ENCODE measurements around the gene FOXC1. TPM values are rescaled to one million over a fixed set of nuclear protein-coding genes. Genes with fewer than 3 reads are reported as not detected.

Gene FOXC1
- total and polyA plus RNA-seq, 5 experiments from 2014 or later, result not detected

GRCh38 chr6:1618311-1619097, 8.8 kb downstream of the FOXC1 start:
- Mint-ChIP-seq H3K4me3 (peak overlapping the region in 2 of 10 donors; percentile 38 to 41), H3K27ac (peak overlapping the region in 1 of 10 donors; percentile 13), H3K27me3 (peaks cover 29 to 68% (median 50%) of the 10 kb centered on the region in 5 donors), H3K9me3 (no peaks in the 10 kb centered on the region), H3K36me3 (peaks cover 18 to 26% (median 20%) of the 10 kb centered on the region in 3 donors), H3K4me1 (peaks cover 0 to 7% (median 5%) of the 10 kb centered on the region in 4 donors)
- DNase-seq, result peak in 1 of 10 donors; percentile 48
- ATAC-seq, result no peak
- POLR2A ChIA-PET, result no interaction called here

GRCh38 chr6:1619098-1619672, 9.5 kb downstream of the FOXC1 start:
- ATAC-seq (no peak), DNase-seq (peak in 1 of 10 donors; percentile 14)
- H3K4me3 Mint-ChIP-seq, result peak overlapping the region in 2 of 10 donors; percentile 19 to 38
- peaks cover 0 to 9% (median 2%) of the 10 kb centered on the region in 4 donors for H3K4me1 Mint-ChIP-seq
- peak overlapping the region in 1 of 10 donors; percentile 44 for H3K27ac Mint-ChIP-seq
- POLR2A ChIA-PET, result no interaction called here
- H3K9me3 Mint-ChIP-seq, result no peaks in the 10 kb centered on the region
- H3K36me3 Mint-ChIP-seq, result peaks cover 21 to 29% (median 22%) of the 10 kb centered on the region in 3 donors
- peaks cover 29 to 65% (median 50%) of the 10 kb centered on the region in 5 donors for H3K27me3 Mint-ChIP-seq

GRCh38 chr6:1619673-1620503, 10.2 kb downstream of the FOXC1 start:
- H3K36me3 Mint-ChIP-seq, result peaks cover 21 to 29% (median 22%) of the 10 kb centered on the region in 3 donors
- H3K27ac Mint-ChIP-seq, result peak overlapping the region in 1 of 10 donors; percentile 44
- POLR2A ChIA-PET, result no interaction called here
- DNase-seq (peak in 1 of 10 donors; percentile 45), ATAC-seq (peak; percentile 35 to 43)
- H3K4me1 Mint-ChIP-seq, result peaks cover 0 to 9% (median 3%) of the 10 kb centered on the region in 4 donors
- H3K27me3 Mint-ChIP-seq, result peaks cover 29 to 67% (median 50%) of the 10 kb centered on the region in 5 donors
- H3K4me3 Mint-ChIP-seq, result peak overlapping the region in 6 of 10 donors; percentile 19 to 50 (median 38)
- no peaks in the 10 kb centered on the region for H3K9me3 Mint-ChIP-seq

GRCh38 chr6:1620504-1621069, 10.9 kb downstream of the FOXC1 start:
- ATAC-seq (no peak), DNase-seq (peak in 1 of 10 donors; percentile 58)
- H3K9me3 Mint-ChIP-seq, result no peaks in the 10 kb centered on the region
- H3K27ac Mint-ChIP-seq, result no peak overlapping the region
- H3K36me3 Mint-ChIP-seq, result peaks cover 21 to 36% (median 22%) of the 10 kb centered on the region in 3 donors
- H3K4me1 Mint-ChIP-seq, result peaks cover 6 to 12% (median 10%) of the 10 kb centered on the region in 4 donors
- peak overlapping the region in 1 of 10 donors; percentile 14 for H3K4me3 Mint-ChIP-seq
- peaks cover 34 to 71% (median 54%) of the 10 kb centered on the region in 5 donors for H3K27me3 Mint-ChIP-seq
- POLR2A ChIA-PET, result no interaction called here

GRCh38 chr6:1621070-1621701, 11.5 kb downstream of the FOXC1 start:
- H3K36me3 Mint-ChIP-seq, result peaks cover 21 to 36% (median 22%) of the 10 kb centered on the region in 3 donors
- H3K4me3 Mint-ChIP-seq, result peak overlapping the region in 1 of 10 donors; percentile 14
- H3K27ac Mint-ChIP-seq, result no peak overlapping the region
- H3K9me3 Mint-ChIP-seq, result no peaks in the 10 kb centered on the region
- DNase-seq (peak in 1 of 10 donors; percentile 40), ATAC-seq (no peak)
- H3K4me1 Mint-ChIP-seq, result peaks cover 6 to 18% (median 16%) of the 10 kb centered on the region in 4 donors
- peaks cover 31 to 71% (median 54%) of the 10 kb centered on the region in 5 donors for H3K27me3 Mint-ChIP-seq
- POLR2A ChIA-PET, result no interaction called here

- Mint-ChIP-seq H3K27me3 (peaks cover 35 to 72% (median 56%) of the 10 kb centered on the region in 5 donors), H3K36me3 (peaks cover 21 to 36% (median 22%) of the 10 kb centered on the region in 3 donors), H3K9me3 (no peaks in the 10 kb centered on the region), H3K27ac (no peak overlapping the region), H3K4me1 (peaks cover 8 to 20% (median 18%) of the 10 kb centered on the region in 4 donors), H3K4me3 (peak overlapping the region in 3 of 10 donors; percentile 0 to 5 (median 3))
- peak in 1 of 10 donors; percentile 43 for DNase-seq
- POLR2A ChIA-PET, result no interaction called here
- no peak for ATAC-seq
Measured at GRCh38 chr6:1622220-1622850, 12.6 kb downstream of the FOXC1 start.

GRCh38 chr6:1622851-1623768, 13.4 kb downstream of the FOXC1 start:
- H3K4me3 Mint-ChIP-seq, result peak overlapping the region in 6 of 10 donors; percentile 10 to 45 (median 38)
- H3K36me3 Mint-ChIP-seq, result peaks cover 21 to 35% (median 22%) of the 10 kb centered on the region in 3 donors
- H3K9me3 Mint-ChIP-seq, result no peaks in the 10 kb centered on the region
- no peak overlapping the region for H3K27ac Mint-ChIP-seq
- peaks cover 36 to 71% (median 54%) of the 10 kb centered on the region in 5 donors for H3K27me3 Mint-ChIP-seq
- POLR2A ChIA-PET, result no interaction called here
- H3K4me1 Mint-ChIP-seq, result peaks cover 8 to 20% (median 18%) of the 10 kb centered on the region in 4 donors
- no peak for ATAC-seq
- peak in 1 of 10 donors; percentile 41 for DNase-seq

- ATAC-seq (no peak), DNase-seq (no peak)
- no peak overlapping the region for H3K27ac Mint-ChIP-seq
- peaks cover 35 to 70% (median 54%) of the 10 kb centered on the region in 5 donors for H3K27me3 Mint-ChIP-seq
- no peaks in the 10 kb centered on the region for H3K9me3 Mint-ChIP-seq
- POLR2A ChIA-PET, result no interaction called here
- H3K36me3 Mint-ChIP-seq, result peaks cover 21 to 35% (median 22%) of the 10 kb centered on the region in 3 donors
- H3K4me3 Mint-ChIP-seq, result peak overlapping the region in 6 of 10 donors; percentile 10 to 45 (median 38)
- peaks cover 8 to 20% (median 17%) of the 10 kb centered on the region in 4 donors for H3K4me1 Mint-ChIP-seq
Measured at GRCh38 chr6:1623769-1624057, 14.0 kb downstream of the FOXC1 start.

- Mint-ChIP-seq H3K4me1 (peaks cover 8 to 20% (median 17%) of the 10 kb centered on the region in 4 donors), H3K27ac (no peak overlapping the region), H3K9me3 (no peaks in the 10 kb centered on the region), H3K4me3 (peak overlapping the region in 3 of 10 donors; percentile 32 to 45 (median 36)), H3K36me3 (peaks cover 21 to 39% (median 22%) of the 10 kb centered on the region in 3 donors), H3K27me3 (peaks cover 39 to 74% (median 59%) of the 10 kb centered on the region in 5 donors)
- peak in 1 of 10 donors; percentile 32 for DNase-seq
- ATAC-seq, result no peak
- POLR2A ChIA-PET, result no interaction called here
Measured at GRCh38 chr6:1624058-1624850, 14.5 kb downstream of the FOXC1 start.

Data from naive thymus-derived CD8-positive, alpha-beta T cell (primary cell).